Fibroblast of lung (primary cell): Measurements from ENCODE around the gene RCAN2.

Source experiments
- CTCF ChIP-seq, 2 donors: IDR thresholded peaks in 1 of 2; conservative IDR thresholded peaks in 1 of 2; 1 replicate in 1 of 2; 2 replicates in 1 of 2; pipeline ENCODE4 v1.5.1; 2011 to 2012; ENCODE audit warnings: low read length in 2 of 2, control low read depth in 1 of 2, inconsistent platforms in 1 of 2, low read depth in 1 of 2, mild to moderate bottlenecking in 1 of 2
- EZH2 ChIP-seq: IDR thresholded peaks from 2 replicates; pipeline ENCODE4 v1.5.1; 2012; ENCODE audit warnings: low read length, control low read depth, mild to moderate bottlenecking; ENCODE audit errors: missing control alignments

DNA sequence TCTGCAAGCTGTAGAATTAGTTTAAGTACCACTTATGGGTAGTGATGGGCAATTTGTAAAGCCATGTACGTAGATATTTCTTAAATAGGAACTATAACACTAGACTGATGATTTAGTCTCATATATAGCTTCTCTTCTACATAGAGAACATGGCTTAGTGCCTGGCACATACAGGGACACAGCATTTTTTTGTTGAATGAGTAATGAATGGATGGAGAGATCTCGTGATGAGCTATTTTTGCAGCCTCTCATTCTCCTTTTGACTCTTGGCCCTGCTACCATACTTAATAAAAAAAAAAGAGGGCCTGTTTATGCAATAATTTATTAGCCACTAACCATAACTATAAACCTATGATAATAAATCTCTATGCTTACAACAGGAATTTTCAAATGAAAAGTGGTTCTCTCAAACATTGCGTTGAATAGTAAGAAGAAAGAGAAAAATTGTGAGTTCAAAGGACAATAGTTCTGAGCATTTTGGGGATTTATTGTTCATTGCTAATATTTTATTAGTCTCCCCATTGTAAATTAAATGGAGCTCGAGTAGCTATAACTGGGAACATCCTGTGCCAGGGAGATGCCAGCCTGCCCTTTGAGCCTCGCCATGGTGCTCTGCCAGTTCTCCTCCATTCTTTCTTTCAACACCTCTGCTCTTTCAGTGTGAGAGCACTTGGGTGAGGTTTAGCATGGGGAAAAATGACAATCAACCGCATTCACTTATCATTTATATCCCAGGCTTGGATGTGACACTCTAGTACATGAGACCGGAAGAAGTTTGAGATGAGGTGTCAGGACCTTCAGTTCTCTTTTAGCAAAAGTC, 14.7 kb upstream of the RCAN2 start:
- TF ChIP-seq CTCF (conservative IDR thresholded peaks at IDR 0.05 in 1 of 2, IDR thresholded peaks at IDR 0.05 in 1 of 2; ENCODE audit: low read depth in 1 of 2, low read length in 2 of 2) (no peak), EZH2 (no peak)
